ENCODE measurements around the gene EYS. TPM values are rescaled to one million over a fixed set of nuclear protein-coding genes. Genes with fewer than 3 reads are reported as not detected.
"Not testable (repeated sequence)": the region's sequence is repeated elsewhere in the genome, so short reads cannot be mapped to it uniquely, and the experiment has no call there.

Gene EYS
- total RNA-seq, 2 donors from 2014 or later: 0.18 to 3.5 TPM

DNA sequence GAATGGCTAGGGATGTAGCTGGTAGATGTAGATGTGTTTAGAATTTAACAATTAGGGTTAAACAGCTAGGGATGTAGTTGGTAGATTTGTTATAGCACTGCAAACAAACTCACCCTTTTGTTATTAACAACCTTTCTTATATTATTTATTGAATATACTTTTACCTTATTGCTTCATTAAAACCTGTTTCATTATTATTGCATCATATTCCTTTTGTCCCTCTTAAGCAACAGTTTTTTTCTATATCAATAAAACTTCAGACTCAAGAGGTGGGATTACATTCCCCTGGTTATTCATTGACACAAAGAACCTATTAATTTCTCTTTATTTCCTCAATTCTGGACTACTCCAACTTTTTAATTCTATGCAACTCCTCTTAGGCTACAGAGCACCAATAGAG, 661.2 kb downstream of the EYS start:
- no peaks in the 10 kb centered on the region for H3K27me3 ChIP-seq (replicated peaks; ENCODE audit: insufficient read depth)
- H3K4me3 ChIP-seq: no peak overlapping the region
- DNase-seq (ENCODE audit: low spot score): no peak
- intact Hi-C loops (cut with DNase I): no loop called here
- no peaks in the 10 kb centered on the region for H3K4me1 ChIP-seq (replicated peaks)
- H3K36me3 ChIP-seq: no peaks in the 10 kb centered on the region
- no peak for TF ChIP-seq POLR2AphosphoS5 (IDR thresholded peaks at IDR 0.05)
- no peak for TF ChIP-seq CTCF (IDR thresholded peaks at IDR 0.05)
- TF ChIP-seq POLR2A (IDR thresholded peaks at IDR 0.05): no peak
- no peak overlapping the region for H3K27ac ChIP-seq
- H3K9me3 ChIP-seq: no peaks in the 10 kb centered on the region

DNA sequence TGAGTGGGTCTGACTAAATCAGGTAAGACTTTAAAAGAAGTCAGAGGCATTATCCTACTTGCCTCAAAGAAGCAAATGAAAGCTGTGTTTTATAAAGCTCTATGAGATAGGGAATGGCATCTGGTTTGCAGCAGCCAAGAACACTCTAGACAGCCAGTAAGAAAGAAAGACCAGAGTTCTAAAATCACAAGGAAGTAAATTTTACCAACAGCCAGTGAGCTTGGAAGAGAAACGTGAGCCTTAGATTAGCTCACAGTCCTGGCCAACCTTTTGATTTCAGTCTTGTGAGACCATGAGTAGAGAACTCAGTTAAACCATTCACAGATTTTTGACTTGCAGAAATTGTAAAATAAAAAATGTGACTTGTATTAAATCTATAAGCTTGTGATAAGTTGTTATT, 693.0 kb downstream of the EYS start:
- TF ChIP-seq CTCF (IDR thresholded peaks at IDR 0.05) (no peak), POLR2AphosphoS5 (IDR thresholded peaks at IDR 0.05) (no peak), POLR2A (IDR thresholded peaks at IDR 0.05) (no peak)
- no peak for DNase-seq (ENCODE audit: low spot score)
- H3K27ac ChIP-seq: no peak overlapping the region
- no peaks in the 10 kb centered on the region for H3K36me3 ChIP-seq
- intact Hi-C loops (cut with DNase I): no loop called here
- WGBS: 48% methylated on average over 1 of the region's 1 CpG
- H3K4me3 ChIP-seq: no peak overlapping the region
- no peaks in the 10 kb centered on the region for H3K9me3 ChIP-seq
- H3K4me1 ChIP-seq (replicated peaks): no peaks in the 10 kb centered on the region
- no peaks in the 10 kb centered on the region for H3K27me3 ChIP-seq (replicated peaks; ENCODE audit: insufficient read depth)

GRCh38 chr6:65006788-65007187, 700.2 kb downstream of the EYS start:
- no peak overlapping the region for H3K4me3 ChIP-seq
- intact Hi-C loops (cut with DNase I): no loop called here
- no peak for DNase-seq (ENCODE audit: low spot score)
- H3K4me1 ChIP-seq (replicated peaks): no peaks in the 10 kb centered on the region
- no peaks in the 10 kb centered on the region for H3K36me3 ChIP-seq
- H3K9me3 ChIP-seq: no peaks in the 10 kb centered on the region
- H3K27me3 ChIP-seq (replicated peaks; ENCODE audit: insufficient read depth): no peaks in the 10 kb centered on the region
- no peak for TF ChIP-seq CTCF (IDR thresholded peaks at IDR 0.05)
- no peak for TF ChIP-seq POLR2A (IDR thresholded peaks at IDR 0.05)
- TF ChIP-seq POLR2AphosphoS5 (IDR thresholded peaks at IDR 0.05): no peak
- no peak overlapping the region for H3K27ac ChIP-seq
- 93% methylated on average over 2 of the region's 2 CpGs for WGBS

DNA sequence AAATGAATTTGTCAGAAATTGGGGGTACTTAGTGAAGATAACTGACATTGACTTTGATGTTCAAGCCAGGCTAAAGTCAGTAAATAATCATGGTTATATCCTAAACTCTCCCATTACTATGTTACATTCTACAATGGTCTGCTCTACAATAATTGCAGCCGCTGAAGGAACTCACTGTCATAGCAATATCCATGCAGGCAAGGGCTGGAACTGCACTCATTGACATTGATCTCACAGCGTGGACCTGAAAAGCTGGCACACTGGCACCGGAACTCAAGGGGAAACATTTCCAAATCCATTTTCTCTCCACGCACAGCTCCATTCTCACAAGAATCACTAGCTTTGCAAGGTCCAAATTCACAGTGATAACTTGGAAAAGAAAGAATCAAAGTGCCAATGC, 702.7 kb downstream of the EYS start:
- 96% methylated on average over 4 of the region's 4 CpGs for WGBS
- H3K27me3 ChIP-seq (replicated peaks; ENCODE audit: insufficient read depth): no peaks in the 10 kb centered on the region
- intact Hi-C loops (cut with DNase I): no loop called here

GRCh38 chr6:65002882-65003281, 704.1 kb downstream of the EYS start:
- WGBS: 89% methylated on average over 4 of the region's 4 CpGs
- H3K27ac ChIP-seq; H3K4me3 ChIP-seq; H3K36me3 ChIP-seq; H3K9me3 ChIP-seq; H3K27me3 ChIP-seq (replicated peaks; ENCODE audit: insufficient read depth); intact Hi-C loops (cut with DNase I); DNase-seq (ENCODE audit: low spot score); H3K4me1 ChIP-seq (replicated peaks): not testable (repeated sequence)

More for the DNA sequence above, 702.7 kb downstream of the EYS start:
- no peak for TF ChIP-seq CTCF (IDR thresholded peaks at IDR 0.05)
- no peak for TF ChIP-seq POLR2A (IDR thresholded peaks at IDR 0.05)
- no peak for TF ChIP-seq POLR2AphosphoS5 (IDR thresholded peaks at IDR 0.05)
- no peak overlapping the region for H3K4me3 ChIP-seq
- DNase-seq (ENCODE audit: low spot score): no peak
- H3K36me3 ChIP-seq: no peaks in the 10 kb centered on the region
- H3K4me1 ChIP-seq (replicated peaks): no peaks in the 10 kb centered on the region
- no peaks in the 10 kb centered on the region for H3K9me3 ChIP-seq
- no peak overlapping the region for H3K27ac ChIP-seq
